Measurements from ENCODE around the gene FAM53B.

DNA sequence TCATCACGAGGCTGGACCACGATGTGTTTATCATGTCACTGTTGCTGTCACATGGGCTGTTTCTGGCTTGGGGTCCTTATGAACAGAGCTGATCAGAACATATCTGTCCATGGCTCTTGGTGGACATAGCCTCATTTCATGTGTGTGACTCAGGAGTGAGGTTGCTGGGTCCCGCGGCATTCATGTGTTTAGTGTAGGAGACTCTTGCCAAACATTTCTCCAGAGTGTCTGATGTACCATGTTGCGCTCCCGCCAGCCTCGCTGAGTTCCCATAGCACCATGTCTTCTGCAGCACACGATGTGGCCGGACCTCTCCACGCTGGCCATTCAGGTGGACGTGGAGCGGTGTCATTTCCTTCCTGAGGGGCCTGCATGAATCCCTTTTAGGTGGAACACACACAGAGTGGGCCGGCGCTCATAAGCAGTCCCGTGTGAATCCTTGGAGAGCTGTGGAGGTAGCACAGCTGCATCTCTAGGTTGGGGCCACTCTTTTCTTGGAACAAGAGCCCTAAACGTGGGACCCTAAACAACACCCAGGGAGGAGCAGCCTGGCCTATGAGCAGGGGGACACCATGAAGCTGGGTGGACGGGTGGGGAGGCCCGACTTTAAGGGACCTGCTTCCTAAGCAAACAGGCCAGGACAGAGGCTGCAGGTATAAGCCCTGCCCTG lies 147.9 kb downstream of the FAM53B start:
- TF ChIP-seq, protein P1, sequence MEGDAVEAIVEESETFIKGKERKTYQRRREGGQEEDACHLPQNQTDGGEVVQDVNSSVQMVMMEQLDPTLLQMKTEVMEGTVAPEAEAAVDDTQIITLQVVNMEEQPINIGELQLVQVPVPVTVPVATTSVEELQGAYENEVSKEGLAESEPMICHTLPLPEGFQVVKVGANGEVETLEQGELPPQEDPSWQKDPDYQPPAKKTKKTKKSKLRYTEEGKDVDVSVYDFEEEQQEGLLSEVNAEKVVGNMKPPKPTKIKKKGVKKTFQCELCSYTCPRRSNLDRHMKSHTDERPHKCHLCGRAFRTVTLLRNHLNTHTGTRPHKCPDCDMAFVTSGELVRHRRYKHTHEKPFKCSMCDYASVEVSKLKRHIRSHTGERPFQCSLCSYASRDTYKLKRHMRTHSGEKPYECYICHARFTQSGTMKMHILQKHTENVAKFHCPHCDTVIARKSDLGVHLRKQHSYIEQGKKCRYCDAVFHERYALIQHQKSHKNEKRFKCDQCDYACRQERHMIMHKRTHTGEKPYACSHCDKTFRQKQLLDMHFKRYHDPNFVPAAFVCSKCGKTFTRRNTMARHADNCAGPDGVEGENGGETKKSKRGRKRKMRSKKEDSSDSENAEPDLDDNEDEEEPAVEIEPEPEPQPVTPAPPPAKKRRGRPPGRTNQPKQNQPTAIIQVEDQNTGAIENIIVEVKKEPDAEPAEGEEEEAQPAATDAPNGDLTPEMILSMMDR (IDR thresholded peaks at IDR 0.05), result no peak
- no peak for TF ChIP-seq EP300 (IDR thresholded peaks at IDR 0.05)
- no peak for TF ChIP-seq POLR2A (IDR thresholded peaks at IDR 0.05)
- TF ChIP-seq POLR2AphosphoS5 (IDR thresholded peaks at IDR 0.05), result no peak
